IMR-90 (cell line): Measurements from ENCODE around the gene SLC29A1.
"Not testable (repeated sequence)": the region's sequence is repeated elsewhere in the genome, so short reads cannot be mapped to it uniquely, and the experiment has no call there.

Source experiments
- BHLHE40 ChIP-seq: fragments of 150-350 bp; IDR thresholded peaks from 2 replicates; pipeline ENCODE4 v1.6.1; 2016; ENCODE audit warnings: mild to moderate bottlenecking, low read depth, low read length
- CEBPB ChIP-seq: IDR thresholded peaks from 2 replicates; pipeline ENCODE4 v1.6.1; 2012; ENCODE audit warnings: low read depth, low read length, improper control_type of control experiment
- CTCF ChIP-seq: conservative IDR thresholded peaks from 2 replicates; pipeline ENCODE4 v1.5.1; 2012; ENCODE audit warnings: mild to moderate bottlenecking, low read depth, low read length, improper control_type of control experiment
- ELK1 ChIP-seq: fragments of 150-350 bp; IDR thresholded peaks from 2 replicates; pipeline ENCODE4 v1.6.1; 2016; ENCODE audit warnings: low read depth, mild to moderate bottlenecking, low read length, moderate library complexity, borderline replicate concordance
- MAFK ChIP-seq: IDR thresholded peaks from 2 replicates; pipeline ENCODE4 v1.6.1; 2012; ENCODE audit warnings: low read depth, low read length, improper control_type of control experiment
- NFE2L2 ChIP-seq: fragments of 150-350 bp; IDR thresholded peaks from 2 replicates; pipeline ENCODE4 v1.6.1; 2016; ENCODE audit warnings: low read depth, mild to moderate bottlenecking, low read length
- POLR2A ChIP-seq: IDR thresholded peaks from 2 replicates; pipeline ENCODE4 v1.6.1; 2012; ENCODE audit warnings: mild to moderate bottlenecking, low read depth, low read length
- RCOR1 ChIP-seq: IDR thresholded peaks from 2 replicates; pipeline ENCODE4 v1.6.1; 2012; ENCODE audit warnings: mild to moderate bottlenecking, low read length, improper control_type of control experiment; ENCODE audit not compliant: insufficient replicate concordance
- RFX5 ChIP-seq: IDR thresholded peaks from 2 replicates; pipeline ENCODE4 v1.8.0; 2012; ENCODE audit warnings: low read depth, mild to moderate bottlenecking, low read length, moderate library complexity
- SMC3 ChIP-seq: fragments of 150-350 bp; IDR thresholded peaks from 2 replicates; pipeline ENCODE4 v1.6.1; 2016; ENCODE audit warnings: low read depth, mild to moderate bottlenecking, antibody characterized with exemption, low read length, moderate library complexity
- USF2 ChIP-seq: fragments of 150-350 bp; IDR thresholded peaks from 2 replicates; pipeline ENCODE4 v1.6.1; 2017; ENCODE audit warnings: mild to moderate bottlenecking, antibody characterized with exemption, low read length, low read depth

GRCh38 chr6:44231426-44231825 lies 8.0 kb downstream of the SLC29A1 start:
- TF ChIP-seq CTCF, BHLHE40, POLR2A, USF2, SMC3, RCOR1, ELK1, NFE2L2, CEBPB, RFX5, MAFK: not testable (repeated sequence)
